Adrenal gland (tissue), 12 donors: ENCODE measurements around the gene ASB10. TPM values are rescaled to one million over a fixed set of nuclear protein-coding genes. Genes with fewer than 3 reads are reported as not detected.

ENCODE experiments used
- DNase-seq, 7 donors: peaks; one replicate each; pipeline ENCODE4 v3.0.0-alpha.2; 2019 to 2020
- H3K27ac ChIP-seq, 5 donors: fragments of 200-600 bp; sonication (generic) in 4 of 5; 1 replicate in 3 of 5; 2 replicates in 2 of 5; pipeline versions ENCODE4 v1.5.1 to v1.8.0; 2016 to 2020; ENCODE audit warnings: mild to moderate bottlenecking in 1 of 5
- H3K27me3 ChIP-seq: fragments of 200-600 bp; 2 replicates; pipeline ENCODE4 v1.8.0; 2021
- H3K36me3 ChIP-seq, 2 donors: fragments of 200-600 bp; replicated peaks in 1 of 2; 1 replicate in 1 of 2; 2 replicates in 1 of 2; pipeline versions ENCODE4 v1.5.1 to v1.8.0; 2018 to 2022
- H3K4me1 ChIP-seq, 2 donors: fragments of 200-600 bp; replicated peaks in 1 of 2; 1 replicate in 1 of 2; 2 replicates in 1 of 2; pipeline versions ENCODE4 v1.5.1 to v1.8.0; 2018 to 2021
- H3K4me3 ChIP-seq, 4 donors: fragments of 200-600 bp; sonication (generic) in 3 of 4; one replicate each; pipeline ENCODE4 v1.5.1; 2016 to 2018
- H3K9me3 ChIP-seq, 3 donors: fragments of 200-600 bp; sonication (generic) in 1 of 3; replicated peaks in 1 of 3; 1 replicate in 2 of 3; 2 replicates in 1 of 3; pipeline versions ENCODE4 v1.5.1 to v1.8.0; 2016 to 2021
- POLR2A ChIP-seq, 2 donors: fragments of 450-650 bp; IDR thresholded peaks; one replicate each; pipeline ENCODE4 v1.6.1; 2017; ENCODE audit warnings: antibody characterized with exemption in 2 of 2, mild to moderate bottlenecking in 2 of 2, moderate library complexity in 1 of 2
- WGBS, 4 donors: extraction: QIAGEN DNeasy Blood & Tissue Kit in 2 of 4; methylation state at CpG; one replicate each; pipeline versions ENCODE4 v1.1.5 to v1.1.7; 2013 to 2017; 5-methylcytosine and 5-hydroxymethylcytosine counted together
- intact Hi-C, 2 donors: fragments of 100-400 bp; cut with DNase I; formaldehyde crosslinking; loops; one replicate each; pipeline versions ENCODE4 v1.14.1 to v1.15.0; 2022 to 2023
- polyA plus RNA-seq, 3 donors: library from polyadenylated mRNA; stranded (reverse); fragments of 200-250 nt in 2 of 3; fragments of 350-450 nt in 1 of 3; fragmentation: Illumina TruSeq in 1 of 3; extraction: RNeasy Lipid Tissue Mini Kit (QIAGEN cat#74804) in 1 of 3; gene quantifications; one replicate each; pipeline ENCODE4 v1.2.3, GENCODE V29; 2013 to 2014
- total RNA-seq, 9 donors: library from RNA; depleted of rRNA in 4 of 9; stranded (reverse); fragments of >200 nt in 4 of 9; fragments of 120-200 nt in 1 of 9; fragmentation: NEBNext Ultra II Directional in 1 of 9; extraction: Animal tissue kit (Norgen Biotek cat#: 25700) in 1 of 9; gene quantifications; one replicate each; pipeline versions ENCODE4 v1.1.0 to v1.2.4, GENCODE V29; 2013 to 2023
- TF ChIP-seq, protein P1 (sequence below), 6 experiments: fragments of 450-650 bp in 4 of 6; fragments of 200-600 bp in 2 of 6; sonication (generic) in 1 of 6; IDR thresholded peaks; 1 replicate in 5 of 6; 2 replicates in 1 of 6; pipeline versions ENCODE4 v1.5.1 to v1.8.0; 2016 to 2021; ENCODE audit warnings: antibody characterized with exemption in 6 of 6, mild to moderate bottlenecking in 2 of 6, moderate library complexity in 1 of 6
- donor health status: healthy with polysubstance abuse.
- donor health status: Bipolar disorder and iron deficiency.
- donor health status: DM: yes; HTN: yes; CAD: no.
- donor health status: DM: no; HTN: no; CAD: no.
- donor health status: DM: no; HTN: no; CAD: no.
- donor health status: DM: yes; HTN: yes; CAD: no.

Gene ASB10
- total and polyA plus RNA-seq, 12 donors, result not detected

DNA sequence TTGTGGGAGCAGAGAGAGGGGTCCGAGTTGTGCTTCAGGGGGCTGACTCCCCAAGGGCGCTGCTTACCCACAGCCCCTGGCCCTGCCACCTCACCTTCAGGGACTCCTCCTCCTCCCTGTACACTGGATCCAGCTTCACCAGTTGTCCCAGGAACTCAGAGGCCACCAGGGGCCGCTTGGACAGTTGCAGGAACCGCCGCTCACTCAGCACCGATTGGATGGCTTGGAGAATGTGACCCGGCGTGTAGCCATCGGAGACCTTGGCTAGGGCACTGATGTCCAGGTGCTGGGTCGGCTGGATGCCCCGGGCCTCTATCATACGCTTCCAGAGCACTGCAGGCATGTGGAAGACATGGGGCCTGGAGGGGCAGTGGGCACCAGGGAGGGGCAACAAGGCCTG, 4.5 kb upstream of the ASB10 start:
- H3K4me3 ChIP-seq, result no peak overlapping the region
- H3K27me3 ChIP-seq, result no peaks in the 10 kb centered on the region
- no peaks in the 10 kb centered on the region for H3K36me3 ChIP-seq
- TF ChIP-seq, protein P1, sequence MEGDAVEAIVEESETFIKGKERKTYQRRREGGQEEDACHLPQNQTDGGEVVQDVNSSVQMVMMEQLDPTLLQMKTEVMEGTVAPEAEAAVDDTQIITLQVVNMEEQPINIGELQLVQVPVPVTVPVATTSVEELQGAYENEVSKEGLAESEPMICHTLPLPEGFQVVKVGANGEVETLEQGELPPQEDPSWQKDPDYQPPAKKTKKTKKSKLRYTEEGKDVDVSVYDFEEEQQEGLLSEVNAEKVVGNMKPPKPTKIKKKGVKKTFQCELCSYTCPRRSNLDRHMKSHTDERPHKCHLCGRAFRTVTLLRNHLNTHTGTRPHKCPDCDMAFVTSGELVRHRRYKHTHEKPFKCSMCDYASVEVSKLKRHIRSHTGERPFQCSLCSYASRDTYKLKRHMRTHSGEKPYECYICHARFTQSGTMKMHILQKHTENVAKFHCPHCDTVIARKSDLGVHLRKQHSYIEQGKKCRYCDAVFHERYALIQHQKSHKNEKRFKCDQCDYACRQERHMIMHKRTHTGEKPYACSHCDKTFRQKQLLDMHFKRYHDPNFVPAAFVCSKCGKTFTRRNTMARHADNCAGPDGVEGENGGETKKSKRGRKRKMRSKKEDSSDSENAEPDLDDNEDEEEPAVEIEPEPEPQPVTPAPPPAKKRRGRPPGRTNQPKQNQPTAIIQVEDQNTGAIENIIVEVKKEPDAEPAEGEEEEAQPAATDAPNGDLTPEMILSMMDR (IDR thresholded peaks at IDR 0.05), result no peak
- no peak for TF ChIP-seq POLR2A (IDR thresholded peaks at IDR 0.05)
- H3K9me3 ChIP-seq, result no peaks in the 10 kb centered on the region
- 49 to 87% (median 84%) methylated on average over 3 to 12 of the region's 12 CpGs for WGBS, 4 donors
- intact Hi-C loops, result no loop called here
- H3K4me1 ChIP-seq, result no peaks in the 10 kb centered on the region
- DNase-seq, result no peak
- no peak overlapping the region for H3K27ac ChIP-seq

DNA sequence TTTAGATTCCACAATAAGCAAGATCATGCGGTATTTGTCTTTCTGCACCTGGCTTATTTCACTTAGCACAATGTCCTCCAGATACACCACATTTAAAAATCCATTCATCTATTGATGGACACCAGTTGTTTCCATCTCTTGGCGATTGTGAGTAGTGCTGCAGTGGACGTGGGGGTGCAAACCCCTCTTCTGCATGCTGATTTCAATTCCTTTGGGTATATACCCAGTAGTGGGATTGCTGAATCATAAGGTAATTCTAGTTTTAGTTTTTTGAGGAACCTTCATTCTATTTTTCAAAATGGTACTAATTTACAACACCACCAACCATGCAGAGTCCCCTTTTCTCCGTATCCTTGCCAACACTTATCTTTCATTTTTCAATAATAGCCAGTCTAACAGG, 2.0 kb upstream of the ASB10 start:
- H3K4me3 ChIP-seq, result no peak overlapping the region
- no peaks in the 10 kb centered on the region for H3K4me1 ChIP-seq
- no peaks in the 10 kb centered on the region for H3K36me3 ChIP-seq
- WGBS, 4 donors, result 76 to 79% (median 77%) methylated on average over 4 of the region's 4 CpGs
- intact Hi-C loops, result no loop called here
- no peaks in the 10 kb centered on the region for H3K27me3 ChIP-seq
- no peak for DNase-seq
- TF ChIP-seq, protein P1 (IDR thresholded peaks at IDR 0.05), result no peak
- no peak for TF ChIP-seq POLR2A (IDR thresholded peaks at IDR 0.05)
- no peak overlapping the region for H3K27ac ChIP-seq
- H3K9me3 ChIP-seq, result no peaks in the 10 kb centered on the region

DNA sequence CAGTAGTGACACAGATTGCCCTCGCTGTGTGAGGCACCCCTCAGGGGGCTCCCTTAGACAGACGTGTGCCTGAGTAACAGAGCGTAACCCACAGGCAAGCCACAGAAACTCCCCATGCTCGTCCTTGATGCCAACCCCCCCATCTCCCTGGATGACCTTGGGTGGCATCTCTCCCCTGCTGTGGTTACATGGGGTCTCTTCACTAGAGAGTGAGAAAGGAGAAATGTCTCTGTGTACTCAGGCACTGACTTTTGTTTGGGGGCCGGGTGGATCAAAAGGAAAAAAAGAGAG, 1.1 kb upstream of the ASB10 start:
- TF ChIP-seq, protein P1 (IDR thresholded peaks at IDR 0.05), result no peak
- TF ChIP-seq POLR2A (IDR thresholded peaks at IDR 0.05), result no peak
- WGBS, 4 donors, result 47 to 61% (median 57%) methylated on average over 4 to 5 of the region's 5 CpGs
- no peak overlapping the region for H3K27ac ChIP-seq
- DNase-seq, result no peak
- H3K4me1 ChIP-seq, result no peaks in the 10 kb centered on the region
- intact Hi-C loops, result no loop called here
- H3K4me3 ChIP-seq, result no peak overlapping the region
- no peaks in the 10 kb centered on the region for H3K36me3 ChIP-seq
- no peaks in the 10 kb centered on the region for H3K9me3 ChIP-seq
- no peaks in the 10 kb centered on the region for H3K27me3 ChIP-seq

DNA sequence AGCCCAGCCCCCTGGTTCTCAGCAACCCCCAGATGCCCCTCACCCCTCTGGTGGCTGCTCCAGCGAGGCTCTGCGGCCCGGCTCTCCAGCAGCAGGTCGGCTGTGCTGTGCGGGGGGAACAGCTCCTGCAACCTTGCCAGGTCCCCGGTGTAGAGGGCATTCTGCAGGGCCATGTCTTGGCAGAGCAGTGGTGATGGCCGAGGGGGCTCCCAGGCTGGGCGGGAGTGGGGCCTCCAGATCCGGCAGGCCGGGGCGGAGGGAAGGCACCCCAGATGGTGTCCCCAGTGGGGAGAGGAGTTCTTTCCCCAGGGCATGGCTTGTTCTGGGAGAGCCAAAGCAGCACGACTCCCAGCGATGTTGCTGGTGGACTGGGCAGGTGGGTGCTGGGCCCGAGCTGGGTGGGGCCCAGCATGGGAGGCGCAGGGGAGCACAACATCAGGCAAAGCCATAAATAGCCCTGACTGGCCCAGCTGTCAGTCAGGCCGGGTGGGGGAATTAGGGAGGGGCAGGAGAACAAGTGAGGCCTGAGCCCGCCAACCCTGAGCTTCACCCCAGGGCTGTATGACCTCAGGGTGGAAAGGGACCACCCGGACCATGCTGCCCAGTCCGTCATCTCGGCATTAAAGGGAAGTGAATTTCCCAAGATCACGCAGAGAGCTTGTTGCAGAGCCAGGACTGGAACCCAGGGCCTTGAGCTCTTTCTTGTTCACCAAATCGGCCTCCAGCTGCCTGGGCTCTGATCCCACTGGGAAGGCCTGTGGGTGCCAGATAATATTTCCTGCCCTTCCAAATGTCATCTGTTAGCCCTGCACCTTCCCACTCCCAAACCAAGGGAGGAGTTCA, 580 bp upstream of the ASB10 start:
- H3K9me3 ChIP-seq, result no peaks in the 10 kb centered on the region
- no peaks in the 10 kb centered on the region for H3K27me3 ChIP-seq
- DNase-seq, result no peak
- H3K4me3 ChIP-seq, result no peak overlapping the region
- 79 to 89% (median 82%) methylated on average over 5 to 22 of the region's 22 CpGs for WGBS, 4 donors
- H3K27ac ChIP-seq, result no peak overlapping the region
- intact Hi-C loops, result no loop called here
- TF ChIP-seq, protein P1 (IDR thresholded peaks at IDR 0.05), result no peak
- no peak for TF ChIP-seq POLR2A (IDR thresholded peaks at IDR 0.05)
- H3K4me1 ChIP-seq, result no peaks in the 10 kb centered on the region
- no peaks in the 10 kb centered on the region for H3K36me3 ChIP-seq
